Measurements from ENCODE around the gene ID2. TPM values are rescaled to one million over a fixed set of nuclear protein-coding genes. Genes with fewer than 3 reads are reported as not detected.

Gene ID2
- total RNA-seq, 1 experiment from 2014 or later: 112 TPM

DNA sequence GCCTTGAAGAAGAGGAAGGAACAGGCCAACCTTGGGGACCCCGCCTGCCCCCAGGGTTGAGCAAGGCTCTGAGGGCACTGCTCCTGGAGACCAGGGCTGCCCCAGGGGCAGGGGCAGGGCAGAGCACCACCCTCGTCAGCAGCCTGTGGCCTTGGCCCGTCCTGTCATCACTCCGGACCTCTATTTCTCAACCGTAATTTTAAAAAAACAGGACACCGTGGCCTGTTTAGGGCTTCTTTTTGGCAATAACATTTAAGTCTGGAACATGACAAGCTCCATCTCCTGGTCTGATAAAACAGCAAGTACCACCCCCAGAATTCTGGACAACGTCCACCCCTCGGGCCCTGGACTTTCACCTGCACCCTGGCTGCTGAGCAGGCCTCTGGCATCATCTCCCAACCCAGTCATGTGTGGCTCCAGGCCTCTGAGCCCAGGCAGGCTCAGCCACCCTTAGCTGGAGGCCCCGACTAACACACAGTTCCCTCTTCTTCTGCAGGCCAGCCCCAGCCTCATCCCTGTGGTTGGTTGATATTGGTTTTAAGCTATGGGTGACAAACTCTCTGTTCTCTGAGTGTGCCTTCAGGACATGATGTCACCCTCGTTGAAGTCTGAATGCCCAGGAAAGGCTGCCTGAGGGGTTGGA is 22.6 kb upstream of the ID2 start:
- Histone ChIP-seq H3K27me3 (ENCODE audit: insufficient read depth, low read length) (no peaks in the 10 kb centered on the region), H3K4me3 (replicated peaks in 1 of 2; ENCODE audit: low read depth in 1 of 2, low read length in 2 of 2) (no peak overlapping the region), H3K79me2 (ENCODE audit: insufficient read depth, low read length) (no peaks in the 10 kb centered on the region), H3K36me3 (ENCODE audit: control insufficient read depth in 1 of 2, insufficient read depth in 2 of 2, low read length in 2 of 2) (no peaks in the 10 kb centered on the region), H3K4me1 (ENCODE audit: control insufficient read depth in 1 of 2, insufficient read depth in 2 of 2, low read length in 2 of 2) (peaks cover 12 to 26% of the 10 kb centered on the region in 2 experiments), H3K4me2 (ENCODE audit: low read length) (no peak overlapping the region), H3K9me3 (ENCODE audit: control insufficient read depth in 1 of 2, insufficient read depth in 1 of 2, low read depth in 1 of 2, low read length in 2 of 2) (no peaks in the 10 kb centered on the region), H3K27ac (ENCODE audit: low read depth, low read length) (no peak overlapping the region), H2AFZ (ENCODE audit: low read depth, low read length, poor library complexity, severe bottlenecking) (no peak overlapping the region), H3K9me2 (ENCODE audit: insufficient read depth) (no peaks in the 10 kb centered on the region), H3K9ac (ENCODE audit: low read length) (no peak overlapping the region), H4K20me1 (ENCODE audit: insufficient read depth) (no peaks in the 10 kb centered on the region)
- RAD21 ChIA-PET (ENCODE audit: low non-redundant PET in 1 of 2, low total read pairs in 2 of 2, uncharacterized antibody in 2 of 2, unreplicated experiment in 2 of 2): no interaction called here
- TF ChIP-seq, protein P1, sequence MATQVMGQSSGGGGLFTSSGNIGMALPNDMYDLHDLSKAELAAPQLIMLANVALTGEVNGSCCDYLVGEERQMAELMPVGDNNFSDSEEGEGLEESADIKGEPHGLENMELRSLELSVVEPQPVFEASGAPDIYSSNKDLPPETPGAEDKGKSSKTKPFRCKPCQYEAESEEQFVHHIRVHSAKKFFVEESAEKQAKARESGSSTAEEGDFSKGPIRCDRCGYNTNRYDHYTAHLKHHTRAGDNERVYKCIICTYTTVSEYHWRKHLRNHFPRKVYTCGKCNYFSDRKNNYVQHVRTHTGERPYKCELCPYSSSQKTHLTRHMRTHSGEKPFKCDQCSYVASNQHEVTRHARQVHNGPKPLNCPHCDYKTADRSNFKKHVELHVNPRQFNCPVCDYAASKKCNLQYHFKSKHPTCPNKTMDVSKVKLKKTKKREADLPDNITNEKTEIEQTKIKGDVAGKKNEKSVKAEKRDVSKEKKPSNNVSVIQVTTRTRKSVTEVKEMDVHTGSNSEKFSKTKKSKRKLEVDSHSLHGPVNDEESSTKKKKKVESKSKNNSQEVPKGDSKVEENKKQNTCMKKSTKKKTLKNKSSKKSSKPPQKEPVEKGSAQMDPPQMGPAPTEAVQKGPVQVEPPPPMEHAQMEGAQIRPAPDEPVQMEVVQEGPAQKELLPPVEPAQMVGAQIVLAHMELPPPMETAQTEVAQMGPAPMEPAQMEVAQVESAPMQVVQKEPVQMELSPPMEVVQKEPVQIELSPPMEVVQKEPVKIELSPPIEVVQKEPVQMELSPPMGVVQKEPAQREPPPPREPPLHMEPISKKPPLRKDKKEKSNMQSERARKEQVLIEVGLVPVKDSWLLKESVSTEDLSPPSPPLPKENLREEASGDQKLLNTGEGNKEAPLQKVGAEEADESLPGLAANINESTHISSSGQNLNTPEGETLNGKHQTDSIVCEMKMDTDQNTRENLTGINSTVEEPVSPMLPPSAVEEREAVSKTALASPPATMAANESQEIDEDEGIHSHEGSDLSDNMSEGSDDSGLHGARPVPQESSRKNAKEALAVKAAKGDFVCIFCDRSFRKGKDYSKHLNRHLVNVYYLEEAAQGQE (IDR thresholded peaks at IDR 0.05; ENCODE audit: low read depth): no peak
- TF ChIP-seq EZH2 (IDR thresholded peaks at IDR 0.05) (no peak), RAD21 (IDR thresholded peaks at IDR 0.05; ENCODE audit: low read depth) (no peak), TCF7L2 (IDR thresholded peaks at IDR 0.05; ENCODE audit: borderline replicate concordance, extremely low read depth, insufficient read depth, insufficient read length) (no peak), YY1 (IDR thresholded peaks at IDR 0.05; ENCODE audit: extremely low read depth, insufficient replicate concordance, low read depth, low read length) (no peak), POLR2A (IDR thresholded peaks at IDR 0.05; ENCODE audit: borderline replicate concordance, extremely low read depth, insufficient read depth, insufficient read length) (no peak), ZFX (IDR thresholded peaks at IDR 0.05) (no peak), SP1 (IDR thresholded peaks at IDR 0.05; ENCODE audit: low read depth) (no peak), ELF1 (IDR thresholded peaks at IDR 0.05; ENCODE audit: borderline replicate concordance, low read depth) (no peak), POLR2AphosphoS5 (IDR thresholded peaks at IDR 0.05; ENCODE audit: low read depth, low read length) (no peak), FOSL1 (IDR thresholded peaks at IDR 0.05; ENCODE audit: low read depth) (no peak), JUND (IDR thresholded peaks at IDR 0.05) (no peak), CBX3 (IDR thresholded peaks at IDR 0.05; ENCODE audit: low read depth) (no peak), EZH2phosphoT487 (IDR thresholded peaks at IDR 0.05; ENCODE audit: borderline replicate concordance) (no peak), EGR1 (IDR thresholded peaks at IDR 0.05; ENCODE audit: low read depth) (no peak)
- TF ChIP-seq, protein P2, sequence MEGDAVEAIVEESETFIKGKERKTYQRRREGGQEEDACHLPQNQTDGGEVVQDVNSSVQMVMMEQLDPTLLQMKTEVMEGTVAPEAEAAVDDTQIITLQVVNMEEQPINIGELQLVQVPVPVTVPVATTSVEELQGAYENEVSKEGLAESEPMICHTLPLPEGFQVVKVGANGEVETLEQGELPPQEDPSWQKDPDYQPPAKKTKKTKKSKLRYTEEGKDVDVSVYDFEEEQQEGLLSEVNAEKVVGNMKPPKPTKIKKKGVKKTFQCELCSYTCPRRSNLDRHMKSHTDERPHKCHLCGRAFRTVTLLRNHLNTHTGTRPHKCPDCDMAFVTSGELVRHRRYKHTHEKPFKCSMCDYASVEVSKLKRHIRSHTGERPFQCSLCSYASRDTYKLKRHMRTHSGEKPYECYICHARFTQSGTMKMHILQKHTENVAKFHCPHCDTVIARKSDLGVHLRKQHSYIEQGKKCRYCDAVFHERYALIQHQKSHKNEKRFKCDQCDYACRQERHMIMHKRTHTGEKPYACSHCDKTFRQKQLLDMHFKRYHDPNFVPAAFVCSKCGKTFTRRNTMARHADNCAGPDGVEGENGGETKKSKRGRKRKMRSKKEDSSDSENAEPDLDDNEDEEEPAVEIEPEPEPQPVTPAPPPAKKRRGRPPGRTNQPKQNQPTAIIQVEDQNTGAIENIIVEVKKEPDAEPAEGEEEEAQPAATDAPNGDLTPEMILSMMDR (IDR thresholded peaks at IDR 0.05 in 2 of 3, conservative IDR thresholded peaks at IDR 0.05 in 1 of 3; ENCODE audit: borderline replicate concordance in 1 of 3, insufficient read depth in 1 of 3, low read depth in 2 of 3, low read length in 2 of 3): no peak
- TF ChIP-seq, protein P3, sequence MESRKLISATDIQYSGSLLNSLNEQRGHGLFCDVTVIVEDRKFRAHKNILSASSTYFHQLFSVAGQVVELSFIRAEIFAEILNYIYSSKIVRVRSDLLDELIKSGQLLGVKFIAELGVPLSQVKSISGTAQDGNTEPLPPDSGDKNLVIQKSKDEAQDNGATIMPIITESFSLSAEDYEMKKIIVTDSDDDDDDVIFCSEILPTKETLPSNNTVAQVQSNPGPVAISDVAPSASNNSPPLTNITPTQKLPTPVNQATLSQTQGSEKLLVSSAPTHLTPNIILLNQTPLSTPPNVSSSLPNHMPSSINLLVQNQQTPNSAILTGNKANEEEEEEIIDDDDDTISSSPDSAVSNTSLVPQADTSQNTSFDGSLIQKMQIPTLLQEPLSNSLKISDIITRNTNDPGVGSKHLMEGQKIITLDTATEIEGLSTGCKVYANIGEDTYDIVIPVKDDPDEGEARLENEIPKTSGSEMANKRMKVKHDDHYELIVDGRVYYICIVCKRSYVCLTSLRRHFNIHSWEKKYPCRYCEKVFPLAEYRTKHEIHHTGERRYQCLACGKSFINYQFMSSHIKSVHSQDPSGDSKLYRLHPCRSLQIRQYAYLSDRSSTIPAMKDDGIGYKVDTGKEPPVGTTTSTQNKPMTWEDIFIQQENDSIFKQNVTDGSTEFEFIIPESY (IDR thresholded peaks at IDR 0.05; ENCODE audit: extremely low read depth, insufficient replicate concordance, low read length): no peak
- TF ChIP-seq, protein P4, sequence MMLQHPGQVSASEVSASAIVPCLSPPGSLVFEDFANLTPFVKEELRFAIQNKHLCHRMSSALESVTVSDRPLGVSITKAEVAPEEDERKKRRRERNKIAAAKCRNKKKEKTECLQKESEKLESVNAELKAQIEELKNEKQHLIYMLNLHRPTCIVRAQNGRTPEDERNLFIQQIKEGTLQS (IDR thresholded peaks at IDR 0.05): no peak
- TF ChIP-seq, protein P5, sequence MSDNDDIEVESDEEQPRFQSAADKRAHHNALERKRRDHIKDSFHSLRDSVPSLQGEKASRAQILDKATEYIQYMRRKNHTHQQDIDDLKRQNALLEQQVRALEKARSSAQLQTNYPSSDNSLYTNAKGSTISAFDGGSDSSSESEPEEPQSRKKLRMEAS (IDR thresholded peaks at IDR 0.05): no peak
- POLR2A ChIA-PET: no interaction called here
- DNase-seq (ENCODE audit: low read depth, low spot score) (no peak), ATAC-seq (no peak)
- intact Hi-C loops (cut with micrococcal nuclease): no loop called here
- no TSS peak for BruUV-seq (replicated peaks)
- CTCF ChIA-PET: no interaction called here
